Natural killer cell treated with Interleukin-12 subunit alpha and Interleukin-12 subunit beta and Interleukin-15 and Interleukin-18, amount 100 ng/mL, for 72 hours (primary cell): ENCODE results near the gene GSTK1. TPM values are rescaled to one million over a fixed set of nuclear protein-coding genes. Genes with fewer than 3 reads are reported as not detected.

ENCODE experiments used
- ATAC-seq, 2 donors: fragments of 150-1000 bp; cut with Tn5 transposase in 1 of 2; sonication (Bioruptor Pico), chemical (Tn5 transposase) in 1 of 2; 2 replicates each; pipeline ENCODE4 v1.10.0; 2021
- DNase-seq: peaks from one replicate; pipeline ENCODE4 v3.0.0; 2022; ENCODE audit warnings: low spot score
- H3K27ac Mint-ChIP-seq, 2 donors: 1 replicate in 1 of 2; 2 replicates in 1 of 2; pipeline ENCODE4 v1.8.0; 2022; ENCODE audit warnings: mixed read lengths in 2 of 2, mild to moderate bottlenecking in 1 of 2, moderate library complexity in 1 of 2
- H3K27me3 Mint-ChIP-seq, 2 donors: 1 replicate in 1 of 2; 2 replicates in 1 of 2; pipeline ENCODE4 v1.8.0; 2022; ENCODE audit warnings: mixed read lengths in 2 of 2
- H3K36me3 Mint-ChIP-seq: one replicate; pipeline ENCODE4 v1.8.0; 2022; ENCODE audit warnings: mixed read lengths
- H3K4me1 Mint-ChIP-seq, 2 donors: 1 replicate in 1 of 2; 2 replicates in 1 of 2; pipeline ENCODE4 v1.8.0; 2022; ENCODE audit warnings: low read depth in 2 of 2, mixed read lengths in 2 of 2, mild to moderate bottlenecking in 1 of 2
- H3K4me3 Mint-ChIP-seq: one replicate; pipeline ENCODE4 v1.8.0; 2022; ENCODE audit warnings: mixed read lengths
- H3K9me3 Mint-ChIP-seq: 2 replicates; pipeline ENCODE4 v1.8.0; 2022; ENCODE audit warnings: mixed read lengths
- total RNA-seq, 2 donors: library from RNA; stranded (reverse); gene quantifications; one replicate each; pipeline ENCODE4 v1.2.3, GENCODE V29; 2022

GSTK1 gene
- total RNA-seq, 2 donors from 2014 or later: 133 to 233 TPM

GRCh38 chr7:143230602-143231457, 32.4 kb upstream of the GSTK1 start:
- H3K9me3 Mint-ChIP-seq: no peaks in the 10 kb centered on the region
- H3K4me3 Mint-ChIP-seq: no peak overlapping the region
- H3K36me3 Mint-ChIP-seq: peaks cover 5% of the 10 kb centered on the region
- no peak overlapping the region for H3K27ac Mint-ChIP-seq
- no peaks in the 10 kb centered on the region for H3K4me1 Mint-ChIP-seq
- DNase-seq: no peak
- ATAC-seq: no peak
- peaks cover 9 to 16% of the 10 kb centered on the region in 2 donors for H3K27me3 Mint-ChIP-seq

DNA sequence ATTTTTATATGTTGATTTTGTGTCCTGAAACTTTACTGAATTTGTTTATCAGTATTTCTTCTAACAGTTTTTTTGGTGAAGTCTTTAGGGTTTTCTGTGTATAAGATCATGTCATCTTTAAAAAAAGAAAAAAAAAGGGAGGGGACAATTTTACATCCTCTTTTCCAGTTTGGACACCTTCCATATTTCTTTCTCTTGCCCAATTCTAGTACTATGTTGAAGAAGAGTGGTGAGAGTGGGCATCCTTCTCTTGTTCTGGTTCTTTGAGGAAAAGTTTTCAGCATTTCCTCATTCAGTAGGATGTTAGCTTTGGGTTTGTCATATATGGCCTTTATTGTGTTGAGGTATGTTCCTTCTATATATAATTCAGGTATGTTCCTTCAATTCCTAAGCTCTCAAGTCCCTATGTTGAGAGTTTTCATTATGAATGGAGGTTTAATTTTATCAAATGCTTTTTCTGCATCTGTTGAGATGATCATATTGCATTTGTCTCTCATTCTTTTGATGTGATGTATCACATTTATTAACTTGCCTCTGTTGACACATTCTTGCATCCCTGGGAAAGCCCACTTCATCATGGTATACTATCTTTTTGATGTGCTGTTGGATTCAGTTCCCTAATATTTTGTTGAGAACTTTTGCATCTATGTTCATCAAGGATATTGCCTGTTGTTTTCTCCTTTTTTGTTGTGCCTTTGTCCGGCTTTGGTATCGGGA, 29.3 kb upstream of the GSTK1 start:
- DNase-seq (no peak), ATAC-seq (no peak)
- Mint-ChIP-seq H3K36me3 (peaks cover 20% of the 10 kb centered on the region), H3K4me1 (no peaks in the 10 kb centered on the region), H3K9me3 (peaks cover 9% of the 10 kb centered on the region), H3K27ac (no peak overlapping the region), H3K4me3 (no peak overlapping the region), H3K27me3 (peaks cover 27 to 28% of the 10 kb centered on the region in 2 donors)

- no peaks in the 10 kb centered on the region for H3K4me1 Mint-ChIP-seq
- H3K36me3 Mint-ChIP-seq: peaks cover 20% of the 10 kb centered on the region
- H3K4me3 Mint-ChIP-seq: no peak overlapping the region
- no peak overlapping the region for H3K27ac Mint-ChIP-seq
- peaks cover 28 to 31% of the 10 kb centered on the region in 2 donors for H3K27me3 Mint-ChIP-seq
- H3K9me3 Mint-ChIP-seq: peaks cover 9% of the 10 kb centered on the region
- DNase-seq: no peak
- ATAC-seq: no peak
Observed at GRCh38 chr7:143234533-143234875, 28.7 kb upstream of the GSTK1 start.

- DNase-seq (no peak), ATAC-seq (no peak)
- Mint-ChIP-seq H3K9me3 (peaks cover 9% of the 10 kb centered on the region), H3K4me1 (peaks cover 0 to under 1% of the 10 kb centered on the region in 2 donors), H3K27ac (no peak overlapping the region), H3K27me3 (peaks cover 28 to 31% of the 10 kb centered on the region in 2 donors), H3K4me3 (no peak overlapping the region), H3K36me3 (peaks cover 20% of the 10 kb centered on the region)
Observed at GRCh38 chr7:143235561-143235960, 27.7 kb upstream of the GSTK1 start.

GRCh38 chr7:143236408-143236990, 26.7 kb upstream of the GSTK1 start:
- DNase-seq (no peak), ATAC-seq (no peak)
- no peak overlapping the region for H3K27ac Mint-ChIP-seq
- peaks cover 28 to 33% of the 10 kb centered on the region in 2 donors for H3K27me3 Mint-ChIP-seq
- H3K9me3 Mint-ChIP-seq: peaks cover 9% of the 10 kb centered on the region
- peaks cover 0 to 8% of the 10 kb centered on the region in 2 donors for H3K4me1 Mint-ChIP-seq
- no peak overlapping the region for H3K4me3 Mint-ChIP-seq
- H3K36me3 Mint-ChIP-seq: peaks cover 20% of the 10 kb centered on the region

DNA sequence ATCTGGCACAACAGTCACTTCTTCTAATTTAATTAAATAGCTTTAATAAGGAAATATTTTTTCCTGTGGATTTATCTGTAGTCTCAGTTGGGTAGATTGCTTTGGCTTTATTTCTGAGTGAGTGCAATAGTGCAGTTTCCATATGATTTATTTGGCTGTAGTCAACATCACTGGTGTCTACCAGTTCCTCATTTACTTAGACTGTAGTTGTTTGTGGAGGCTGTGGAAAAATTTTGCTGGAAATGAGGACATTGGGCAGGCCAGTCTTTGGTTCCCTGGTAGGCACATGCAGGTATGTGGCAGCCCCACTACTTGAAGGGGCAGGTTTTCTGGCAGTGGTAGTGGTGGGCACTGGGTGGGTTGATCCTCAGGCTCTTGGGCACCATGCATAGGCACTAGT, 25.9 kb upstream of the GSTK1 start:
- Mint-ChIP-seq H3K4me1 (peaks cover 0 to 8% of the 10 kb centered on the region in 2 donors), H3K36me3 (peaks cover 20% of the 10 kb centered on the region), H3K27me3 (peaks cover 29 to 37% of the 10 kb centered on the region in 2 donors), H3K9me3 (peaks cover 9% of the 10 kb centered on the region), H3K4me3 (no peak overlapping the region), H3K27ac (no peak overlapping the region)
- DNase-seq: no peak
- no peak for ATAC-seq

DNA sequence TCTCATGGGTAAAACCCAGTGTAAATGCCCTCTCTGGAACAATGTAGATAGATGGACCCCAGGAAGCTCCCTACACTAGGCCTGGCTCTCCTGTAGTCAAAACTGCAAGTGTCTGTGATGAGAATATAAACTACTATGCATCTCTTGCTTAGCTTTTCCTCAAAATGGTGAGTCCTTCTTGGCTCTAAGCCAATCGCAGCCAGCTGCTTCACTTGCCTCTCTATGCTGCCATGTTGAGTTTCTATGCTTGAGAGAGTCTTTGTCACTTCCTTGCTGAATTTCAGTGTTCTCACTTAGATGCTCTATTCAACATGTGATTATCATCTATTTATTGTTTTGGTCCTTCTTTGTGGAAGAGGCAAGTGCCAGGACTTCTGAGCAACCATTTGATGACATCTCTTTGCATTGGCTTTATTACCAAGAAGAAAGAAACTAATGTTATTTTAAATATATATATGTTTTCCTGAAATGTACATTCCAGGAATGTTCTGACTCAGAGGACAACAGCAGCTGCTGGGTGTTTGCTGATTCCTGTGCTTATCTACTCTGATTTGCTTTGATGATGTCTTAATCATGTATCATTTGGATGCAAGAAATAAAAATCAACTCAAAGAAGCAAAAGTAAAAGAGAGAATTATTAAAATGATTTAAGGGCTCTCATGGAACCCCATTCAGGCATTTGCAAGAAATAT, 24.8 kb upstream of the GSTK1 start:
- Mint-ChIP-seq H3K4me1 (peaks cover 0 to 10% of the 10 kb centered on the region in 2 donors), H3K27ac (no peak overlapping the region), H3K4me3 (no peak overlapping the region), H3K9me3 (peaks cover 9% of the 10 kb centered on the region), H3K36me3 (peaks cover 20% of the 10 kb centered on the region), H3K27me3 (peaks cover 25 to 37% of the 10 kb centered on the region in 2 donors)
- DNase-seq (no peak), ATAC-seq (no peak)

- Mint-ChIP-seq H3K36me3 (peaks cover 20% of the 10 kb centered on the region), H3K9me3 (peaks cover 9% of the 10 kb centered on the region), H3K27me3 (peaks cover 28 to 37% of the 10 kb centered on the region in 2 donors), H3K4me1 (peaks cover 3 to 23% of the 10 kb centered on the region in 2 donors), H3K27ac (no peak overlapping the region), H3K4me3 (no peak overlapping the region)
- no peak for DNase-seq
- ATAC-seq: no peak
Observed at GRCh38 chr7:143239813-143240212, 23.4 kb upstream of the GSTK1 start.

DNA sequence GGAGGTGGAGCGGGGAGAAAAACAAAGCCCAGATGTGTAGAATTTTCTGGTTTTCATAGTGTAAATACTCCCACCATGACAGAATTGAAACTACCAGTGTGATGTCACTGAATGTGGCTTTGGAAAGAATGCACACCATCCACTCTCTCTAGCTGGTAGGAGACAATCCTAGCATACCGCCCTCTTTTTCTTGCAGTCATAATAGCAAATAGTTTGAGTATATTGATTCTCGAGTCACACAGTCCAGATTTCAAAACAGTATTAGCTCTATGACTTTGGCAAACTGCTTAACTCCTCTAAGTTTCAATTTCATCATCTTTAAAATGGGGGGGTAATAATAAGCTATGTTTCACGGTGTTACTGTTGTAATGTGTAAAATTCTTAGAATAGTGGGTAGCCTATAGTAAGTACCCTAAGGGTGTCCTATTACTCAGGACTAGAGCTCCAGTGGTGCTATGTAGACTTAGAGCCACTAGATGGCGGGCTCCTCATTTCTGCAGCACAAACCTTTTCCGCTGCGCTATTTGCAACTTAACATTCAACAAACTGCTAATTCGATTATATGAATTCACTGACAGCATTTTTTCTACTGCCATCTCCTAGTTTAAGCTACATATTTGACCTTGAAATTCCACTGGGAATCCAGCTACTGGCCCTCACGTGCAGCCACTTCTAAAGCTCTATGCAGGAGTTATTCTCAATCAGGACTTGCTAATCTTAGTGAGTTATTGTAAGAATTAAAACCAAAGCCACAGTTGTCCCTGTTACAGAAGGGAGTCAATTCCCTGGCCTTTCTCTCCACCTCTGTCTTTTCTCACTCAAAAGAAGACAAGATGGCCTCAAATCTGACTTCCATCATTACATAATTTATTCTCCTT, 22.7 kb upstream of the GSTK1 start:
- peak; percentile 73 for DNase-seq
- Mint-ChIP-seq H3K4me1 (peaks cover 8 to 28% of the 10 kb centered on the region in 2 donors), H3K4me3 (no peak overlapping the region), H3K27ac (peak overlapping the region in 1 of 2 donors; percentile 17), H3K27me3 (peaks cover 24 to 31% of the 10 kb centered on the region in 2 donors), H3K36me3 (peaks cover 18% of the 10 kb centered on the region), H3K9me3 (peaks cover 9% of the 10 kb centered on the region)
- ATAC-seq: peak; percentile 80 to 85

- Mint-ChIP-seq H3K27me3 (peaks cover 13 to 15% of the 10 kb centered on the region in 2 donors), H3K36me3 (peaks cover under 1% of the 10 kb centered on the region), H3K4me1 (peaks cover 19 to 45% of the 10 kb centered on the region in 2 donors)
Observed at GRCh38 chr7:143242306-143242705, 20.9 kb upstream of the GSTK1 start.

DNA sequence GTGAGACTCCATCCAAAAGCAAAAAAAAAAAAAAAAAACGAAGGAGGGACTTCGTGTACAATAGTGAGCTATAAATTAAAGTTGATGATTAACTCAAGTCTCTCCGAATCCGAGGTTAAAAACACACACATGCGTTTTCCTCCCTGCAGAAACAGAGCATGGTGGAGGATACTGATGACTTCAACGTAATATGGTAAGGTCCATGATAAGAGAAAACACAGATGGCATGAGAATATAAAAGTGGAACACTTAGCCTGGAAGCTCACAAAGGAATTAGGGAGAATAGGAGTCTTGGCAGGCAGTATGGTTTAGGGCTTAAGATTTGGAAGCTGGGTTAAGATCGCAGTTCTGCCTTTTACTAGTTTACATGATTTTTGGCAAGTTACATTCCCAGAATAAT, 20.1 kb upstream of the GSTK1 start:
- no peaks in the 10 kb centered on the region for H3K9me3 Mint-ChIP-seq
- H3K4me3 Mint-ChIP-seq: no peak overlapping the region
- ATAC-seq: no peak
- H3K27me3 Mint-ChIP-seq: peaks cover 12% of the 10 kb centered on the region in 2 donors
- no peak for DNase-seq
- no peaks in the 10 kb centered on the region for H3K36me3 Mint-ChIP-seq
- H3K27ac Mint-ChIP-seq: no peak overlapping the region
- peaks cover 20 to 50% of the 10 kb centered on the region in 2 donors for H3K4me1 Mint-ChIP-seq

More at GRCh38 chr7:143242306-143242705, 20.9 kb upstream of the GSTK1 start:
- Mint-ChIP-seq H3K9me3 (peaks cover 1% of the 10 kb centered on the region), H3K4me3 (no peak overlapping the region), H3K27ac (no peak overlapping the region)
- no peak for DNase-seq
- no peak for ATAC-seq

GRCh38 chr7:143243614-143244013, 19.6 kb upstream of the GSTK1 start:
- Mint-ChIP-seq H3K4me1 (peaks cover 23 to 54% of the 10 kb centered on the region in 2 donors), H3K9me3 (no peaks in the 10 kb centered on the region), H3K27me3 (peaks cover 12% of the 10 kb centered on the region in 2 donors), H3K36me3 (no peaks in the 10 kb centered on the region), H3K4me3 (peak overlapping the region; percentile 35), H3K27ac (peak overlapping the region; percentile 71 to 94)
- ATAC-seq (no peak), DNase-seq (no peak)
